ENCODE data around the gene ASIC4.
A peak's percentile ranks its signal among the peaks of the same experiment; 100 is the strongest.

ASIC4 gene

DNA sequence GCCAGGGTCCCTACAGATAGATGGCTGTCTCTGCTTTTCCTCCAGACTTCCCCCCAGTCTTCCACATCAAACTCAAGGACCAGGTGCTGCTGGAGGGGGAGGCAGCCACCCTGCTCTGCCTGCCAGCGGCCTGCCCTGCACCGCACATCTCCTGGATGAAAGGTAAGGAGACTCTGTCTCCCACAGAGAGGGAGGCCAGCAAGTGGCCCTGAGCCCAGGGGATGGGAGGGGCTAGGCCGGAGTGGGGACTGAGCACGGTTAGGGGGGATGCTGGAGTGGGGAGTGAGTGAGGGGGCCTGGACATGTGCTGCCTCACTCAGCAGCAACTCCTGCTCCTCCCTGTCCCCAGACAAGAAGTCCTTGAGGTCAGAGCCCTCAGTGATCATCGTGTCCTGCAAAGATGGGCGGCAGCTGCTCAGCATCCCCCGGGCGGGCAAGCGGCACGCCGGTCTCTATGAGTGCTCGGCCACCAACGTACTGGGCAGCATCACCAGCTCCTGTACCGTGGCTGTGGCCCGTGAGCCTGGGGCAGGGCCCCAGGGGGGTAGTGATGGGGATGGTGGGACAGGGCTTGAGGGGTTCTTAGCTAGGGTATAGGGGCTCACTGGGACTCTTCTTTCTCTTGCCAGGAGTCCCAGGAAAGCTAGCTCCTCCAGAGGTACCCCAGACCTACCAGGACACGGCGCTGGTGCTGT, 26.0 kb upstream of the ASIC4 start:
- no peak overlapping the region for H3K9ac ChIP-seq (ENCODE audit: low read depth, low read length)
- no peaks in the 10 kb centered on the region for H3K36me3 ChIP-seq (ENCODE audit: insufficient read depth, low read length)
- H3K4me1 ChIP-seq (ENCODE audit: insufficient read depth, low read length) = peaks cover 26% of the 10 kb centered on the region
- H3K9me3 ChIP-seq (ENCODE audit: control insufficient read depth, insufficient read depth, low read length) = no peaks in the 10 kb centered on the region

DNA sequence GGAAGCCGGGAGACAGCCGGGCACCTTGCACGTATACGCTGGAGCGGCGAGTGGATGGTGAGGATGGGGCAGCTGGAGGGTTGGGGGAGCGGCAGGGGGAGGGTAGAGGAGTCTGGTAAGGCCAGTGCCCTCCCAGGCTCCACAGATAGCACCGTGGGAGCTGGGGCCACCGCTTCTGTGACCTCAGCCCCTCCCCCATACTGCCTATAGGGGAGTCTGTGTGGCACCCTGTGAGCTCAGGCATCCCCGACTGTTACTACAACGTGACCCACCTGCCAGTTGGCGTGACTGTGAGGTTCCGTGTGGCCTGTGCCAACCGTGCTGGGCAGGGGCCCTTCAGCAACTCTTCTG, 25.5 kb upstream of the ASIC4 start:
- H3K9ac ChIP-seq (ENCODE audit: low read depth, low read length) = no peak overlapping the region
- H3K4me1 ChIP-seq (ENCODE audit: insufficient read depth, low read length) = peaks cover 25% of the 10 kb centered on the region
- no peaks in the 10 kb centered on the region for H3K9me3 ChIP-seq (ENCODE audit: control insufficient read depth, insufficient read depth, low read length)
- no peaks in the 10 kb centered on the region for H3K36me3 ChIP-seq (ENCODE audit: insufficient read depth, low read length)

DNA sequence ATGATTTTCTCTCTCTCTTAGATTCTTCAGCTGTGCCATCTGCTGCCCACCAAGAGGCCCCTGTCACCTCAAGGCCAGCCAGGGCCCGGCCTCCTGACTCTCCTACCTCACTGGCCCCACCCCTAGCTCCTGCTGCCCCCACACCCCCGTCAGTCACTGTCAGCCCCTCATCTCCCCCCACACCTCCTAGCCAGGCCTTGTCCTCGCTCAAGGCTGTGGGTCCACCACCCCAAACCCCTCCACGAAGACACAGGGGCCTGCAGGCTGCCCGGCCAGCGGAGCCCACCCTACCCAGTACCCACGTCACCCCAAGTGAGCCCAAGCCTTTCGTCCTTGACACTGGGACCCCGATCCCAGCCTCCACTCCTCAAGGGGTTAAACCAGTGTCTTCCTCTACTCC, 25.0 kb upstream of the ASIC4 start:
- no peaks in the 10 kb centered on the region for H3K36me3 ChIP-seq (ENCODE audit: insufficient read depth, low read length)
- no peak overlapping the region for H3K9ac ChIP-seq (ENCODE audit: low read depth, low read length)
- peaks cover 21% of the 10 kb centered on the region for H3K4me1 ChIP-seq (ENCODE audit: insufficient read depth, low read length)
- no peaks in the 10 kb centered on the region for H3K9me3 ChIP-seq (ENCODE audit: control insufficient read depth, insufficient read depth, low read length)

DNA sequence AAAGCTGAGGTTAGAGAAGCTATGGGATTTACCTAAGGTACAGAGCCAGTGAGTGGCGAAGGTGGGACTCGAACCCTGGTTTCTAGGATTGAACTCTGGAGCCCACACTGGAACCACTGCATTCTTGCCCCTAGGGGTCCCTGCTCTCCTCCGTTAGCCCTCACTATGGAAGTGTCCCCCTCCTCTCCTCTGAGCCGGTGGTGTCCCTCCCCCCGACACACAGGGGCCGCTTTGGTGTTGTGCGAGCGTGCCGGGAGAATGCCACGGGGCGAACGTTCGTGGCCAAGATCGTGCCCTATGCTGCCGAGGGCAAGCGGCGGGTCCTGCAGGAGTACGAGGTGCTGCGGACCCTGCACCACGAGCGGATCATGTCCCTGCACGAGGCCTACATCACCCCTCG, 24.1 kb upstream of the ASIC4 start:
- Histone ChIP-seq H3K4me1 (ENCODE audit: insufficient read depth, low read length) (peaks cover 19% of the 10 kb centered on the region), H3K36me3 (ENCODE audit: insufficient read depth, low read length) (no peaks in the 10 kb centered on the region), H3K9ac (ENCODE audit: low read depth, low read length) (no peak overlapping the region), H3K9me3 (ENCODE audit: control insufficient read depth, insufficient read depth, low read length) (no peaks in the 10 kb centered on the region)

DNA sequence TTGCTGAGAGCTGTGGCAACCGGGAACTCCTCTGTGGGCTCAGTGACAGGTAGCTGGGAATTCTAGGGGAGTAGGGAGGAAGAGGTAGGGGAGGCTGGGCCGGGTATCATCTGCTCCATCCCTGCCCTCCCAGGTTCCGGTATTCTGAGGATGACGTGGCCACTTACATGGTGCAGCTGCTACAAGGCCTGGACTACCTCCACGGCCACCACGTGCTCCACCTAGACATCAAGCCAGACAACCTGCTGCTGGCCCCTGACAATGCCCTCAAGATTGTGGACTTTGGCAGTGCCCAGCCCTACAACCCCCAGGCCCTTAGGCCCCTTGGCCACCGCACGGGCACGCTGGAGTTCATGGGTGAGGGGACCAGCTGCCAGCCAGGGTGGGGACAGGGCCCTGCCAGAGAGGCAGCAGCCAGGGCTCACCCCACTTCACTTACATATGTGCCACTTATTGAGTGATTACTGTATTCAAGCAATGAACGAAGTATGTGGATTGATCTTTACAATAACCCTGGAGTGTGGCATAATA, 23.6 kb upstream of the ASIC4 start:
- Histone ChIP-seq H3K36me3 (ENCODE audit: insufficient read depth, low read length) (no peaks in the 10 kb centered on the region), H3K9ac (ENCODE audit: low read depth, low read length) (no peak overlapping the region), H3K9me3 (ENCODE audit: control insufficient read depth, insufficient read depth, low read length) (no peaks in the 10 kb centered on the region), H3K4me1 (ENCODE audit: insufficient read depth, low read length) (peaks cover 16% of the 10 kb centered on the region)

DNA sequence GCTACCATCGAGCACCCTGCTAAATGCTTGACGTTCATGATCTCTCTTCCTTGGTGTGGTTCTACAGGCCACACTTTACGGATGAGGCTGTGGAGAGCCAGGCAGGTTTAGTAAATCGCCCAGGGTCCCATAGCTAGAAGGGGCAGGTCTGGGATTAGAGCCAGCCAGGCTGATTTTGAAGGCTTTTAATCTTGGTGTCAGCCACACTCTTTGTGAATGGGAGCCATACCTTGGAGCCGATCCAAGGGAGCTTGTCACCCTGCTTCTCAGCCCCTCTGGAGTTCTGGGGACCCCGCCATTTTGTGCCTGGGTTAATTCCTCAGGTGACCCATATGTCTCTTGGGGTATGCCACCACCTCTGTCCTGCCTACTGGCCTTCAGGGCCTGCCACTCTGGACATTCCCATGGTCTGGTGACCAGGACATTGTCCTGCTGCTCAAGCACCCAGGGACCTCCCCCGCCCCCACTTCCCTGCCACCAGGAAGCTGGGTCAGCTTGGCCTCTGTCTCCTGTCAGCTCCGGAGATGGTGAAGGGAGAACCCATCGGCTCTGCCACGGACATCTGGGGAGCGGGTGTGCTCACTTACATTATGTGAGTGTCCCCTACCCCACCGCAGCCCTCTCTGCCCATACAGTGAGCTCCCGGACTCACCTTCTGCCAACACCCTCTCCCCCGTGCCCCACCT, 22.9 kb upstream of the ASIC4 start:
- no peaks in the 10 kb centered on the region for H3K36me3 ChIP-seq (ENCODE audit: insufficient read depth, low read length)
- peaks cover 13% of the 10 kb centered on the region for H3K4me1 ChIP-seq (ENCODE audit: insufficient read depth, low read length)
- no peaks in the 10 kb centered on the region for H3K9me3 ChIP-seq (ENCODE audit: control insufficient read depth, insufficient read depth, low read length)
- no peak overlapping the region for H3K9ac ChIP-seq (ENCODE audit: low read depth, low read length)

DNA sequence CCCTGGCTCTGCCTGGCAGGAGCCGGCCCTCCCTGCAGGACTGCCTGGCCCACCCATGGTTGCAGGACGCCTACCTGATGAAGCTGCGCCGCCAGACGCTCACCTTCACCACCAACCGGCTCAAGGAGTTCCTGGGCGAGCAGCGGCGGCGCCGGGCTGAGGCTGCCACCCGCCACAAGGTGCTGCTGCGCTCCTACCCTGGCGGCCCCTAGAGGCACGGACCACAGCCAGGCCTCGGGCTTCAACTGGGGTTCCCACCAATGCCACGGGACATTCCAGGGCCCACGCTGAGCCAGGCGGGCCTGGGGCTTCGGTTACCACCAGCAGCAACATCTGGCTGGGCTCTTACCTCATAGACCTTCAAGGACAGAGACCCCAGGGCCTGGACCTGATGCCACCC, 21.7 kb upstream of the ASIC4 start:
- no peaks in the 10 kb centered on the region for H3K36me3 ChIP-seq (ENCODE audit: insufficient read depth, low read length)
- no peak overlapping the region for H3K9ac ChIP-seq (ENCODE audit: low read depth, low read length)
- H3K9me3 ChIP-seq (ENCODE audit: control insufficient read depth, insufficient read depth, low read length) = no peaks in the 10 kb centered on the region
- peaks cover 6% of the 10 kb centered on the region for H3K4me1 ChIP-seq (ENCODE audit: insufficient read depth, low read length)

DNA sequence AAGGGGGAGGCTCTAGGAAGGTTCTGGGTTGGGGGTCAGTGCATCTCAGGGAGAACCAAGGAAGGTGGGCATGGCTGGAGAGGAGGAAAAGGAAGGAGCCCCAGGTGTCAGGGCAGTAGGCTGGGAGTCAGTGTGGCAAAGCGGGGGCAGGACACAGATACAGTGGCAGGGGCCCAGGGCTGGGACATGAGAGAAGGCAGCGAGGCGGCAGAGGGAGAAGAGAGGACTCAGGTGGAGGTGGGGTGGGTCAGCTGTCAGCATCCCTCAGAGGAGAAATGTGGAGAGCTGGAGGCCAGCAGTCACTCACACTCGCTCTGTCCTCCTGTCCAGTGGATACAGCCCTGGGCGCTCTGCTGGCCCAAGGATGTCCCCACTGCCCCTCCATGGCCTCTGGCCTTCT, 21.2 kb upstream of the ASIC4 start:
- Histone ChIP-seq H3K4me1 (ENCODE audit: insufficient read depth, low read length) (peaks cover 6% of the 10 kb centered on the region), H3K9ac (ENCODE audit: low read depth, low read length) (no peak overlapping the region), H3K36me3 (ENCODE audit: insufficient read depth, low read length) (no peaks in the 10 kb centered on the region), H3K9me3 (ENCODE audit: control insufficient read depth, insufficient read depth, low read length) (no peaks in the 10 kb centered on the region)

DNA sequence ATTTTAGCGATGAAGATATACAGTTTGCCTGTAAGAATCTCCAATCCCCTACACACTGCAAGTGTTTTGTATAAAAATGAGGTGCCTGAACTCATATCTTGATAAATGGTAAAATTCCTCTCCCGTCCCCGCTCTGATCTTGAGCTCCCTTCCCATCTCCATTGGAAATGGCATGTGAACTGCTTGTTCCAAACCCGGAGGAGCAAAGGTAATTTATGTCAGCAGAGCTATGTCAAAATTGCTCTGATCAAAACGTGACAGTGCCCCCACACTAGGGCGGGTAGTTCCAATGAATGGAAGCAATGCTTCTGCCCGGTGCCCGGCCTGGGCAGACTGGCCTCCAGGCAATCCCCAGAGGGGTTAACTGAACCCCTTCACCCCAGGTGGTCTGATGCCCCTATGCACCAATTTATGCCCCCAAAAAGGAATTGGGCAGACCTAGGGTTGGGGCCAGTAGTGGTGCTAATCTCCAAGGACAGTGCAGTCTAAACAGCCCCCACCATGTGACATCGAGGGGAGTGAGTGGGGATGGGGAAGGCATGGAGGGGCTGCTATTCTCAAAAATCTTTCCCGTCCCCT, 19.2 kb upstream of the ASIC4 start:
- H3K9me3 ChIP-seq (ENCODE audit: control insufficient read depth, insufficient read depth, low read length) = no peaks in the 10 kb centered on the region

DNA sequence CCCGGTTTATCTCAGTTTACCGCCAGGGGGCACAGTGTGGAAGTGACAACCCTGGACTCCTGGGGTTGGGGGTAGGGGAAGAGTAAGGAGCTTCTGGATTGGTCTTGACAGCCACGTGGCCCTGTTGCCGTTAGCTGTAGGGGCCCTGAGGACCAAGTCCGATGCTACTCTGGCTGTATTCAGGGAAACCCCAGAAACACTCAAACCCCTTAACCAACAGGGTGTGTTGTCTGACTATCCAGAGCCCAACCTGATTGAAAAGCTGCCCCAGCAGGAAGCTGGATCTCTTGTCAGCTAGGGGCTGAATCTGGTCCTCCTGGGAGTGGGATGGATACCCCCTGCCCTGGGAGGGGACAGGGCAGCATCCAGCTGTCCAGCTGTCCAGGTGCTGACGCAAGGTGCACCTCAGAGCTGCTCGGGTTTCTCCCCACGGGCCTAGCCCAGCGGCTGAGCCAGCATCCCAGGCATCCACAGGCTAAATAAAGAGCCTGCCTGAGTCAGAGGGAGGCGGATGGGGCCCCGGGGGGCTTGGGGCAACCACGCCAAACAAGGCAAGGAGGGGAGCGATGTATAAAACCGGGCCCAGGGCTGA, 18.7 kb upstream of the ASIC4 start:
- H3K9me3 ChIP-seq (ENCODE audit: control insufficient read depth, insufficient read depth, low read length) = no peaks in the 10 kb centered on the region
- no peaks in the 10 kb centered on the region for H3K36me3 ChIP-seq (ENCODE audit: insufficient read depth, low read length)
- no peak overlapping the region for H3K9ac ChIP-seq (ENCODE audit: low read depth, low read length)
- H3K4me1 ChIP-seq (ENCODE audit: insufficient read depth, low read length) = peaks cover 21% of the 10 kb centered on the region

More for the DNA sequence above, 19.2 kb upstream of the ASIC4 start:
- H3K36me3 ChIP-seq (ENCODE audit: insufficient read depth, low read length) = no peaks in the 10 kb centered on the region
- H3K4me1 ChIP-seq (ENCODE audit: insufficient read depth, low read length) = peaks cover 15% of the 10 kb centered on the region
- H3K9ac ChIP-seq (ENCODE audit: low read depth, low read length) = no peak overlapping the region

DNA sequence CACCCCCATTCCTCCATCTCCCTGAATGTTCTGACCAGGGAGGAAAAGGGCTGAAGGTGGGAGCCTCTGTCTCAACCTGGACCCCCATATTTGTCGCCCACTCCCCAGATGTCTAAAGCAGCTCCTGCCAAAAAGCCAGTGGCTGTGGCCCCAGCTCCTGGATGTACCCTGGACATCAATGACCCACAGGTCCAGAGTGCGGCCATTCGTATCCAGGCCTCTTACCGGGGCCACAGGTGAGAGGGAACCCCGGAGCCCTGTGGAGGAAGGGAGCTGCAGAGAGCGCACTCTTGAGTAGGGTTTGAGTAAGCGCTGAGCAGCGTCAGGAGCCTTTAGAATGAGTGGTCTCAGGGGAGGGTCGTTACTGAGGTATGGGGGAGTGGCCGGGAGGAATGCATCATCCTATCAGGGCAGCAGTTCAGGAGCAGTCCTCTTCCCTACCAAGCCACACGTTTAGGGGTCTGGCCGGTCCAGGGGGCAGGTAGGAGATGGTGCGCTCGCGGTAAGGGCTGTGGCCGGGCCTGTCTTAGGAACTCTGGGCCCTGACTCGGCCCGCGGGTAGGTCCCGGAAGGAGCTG, 17.9 kb upstream of the ASIC4 start:
- peaks cover 22% of the 10 kb centered on the region for H3K4me1 ChIP-seq (ENCODE audit: insufficient read depth, low read length)
- H3K36me3 ChIP-seq (ENCODE audit: insufficient read depth, low read length) = no peaks in the 10 kb centered on the region; the same call in 1 of the 2 replicates
- H3K9me3 ChIP-seq (ENCODE audit: control insufficient read depth, insufficient read depth, low read length) = no peaks in the 10 kb centered on the region
- peak overlapping the region; percentile 91; the same call in 1 of the 2 replicates for H3K9ac ChIP-seq (ENCODE audit: low read depth, low read length)

DNA sequence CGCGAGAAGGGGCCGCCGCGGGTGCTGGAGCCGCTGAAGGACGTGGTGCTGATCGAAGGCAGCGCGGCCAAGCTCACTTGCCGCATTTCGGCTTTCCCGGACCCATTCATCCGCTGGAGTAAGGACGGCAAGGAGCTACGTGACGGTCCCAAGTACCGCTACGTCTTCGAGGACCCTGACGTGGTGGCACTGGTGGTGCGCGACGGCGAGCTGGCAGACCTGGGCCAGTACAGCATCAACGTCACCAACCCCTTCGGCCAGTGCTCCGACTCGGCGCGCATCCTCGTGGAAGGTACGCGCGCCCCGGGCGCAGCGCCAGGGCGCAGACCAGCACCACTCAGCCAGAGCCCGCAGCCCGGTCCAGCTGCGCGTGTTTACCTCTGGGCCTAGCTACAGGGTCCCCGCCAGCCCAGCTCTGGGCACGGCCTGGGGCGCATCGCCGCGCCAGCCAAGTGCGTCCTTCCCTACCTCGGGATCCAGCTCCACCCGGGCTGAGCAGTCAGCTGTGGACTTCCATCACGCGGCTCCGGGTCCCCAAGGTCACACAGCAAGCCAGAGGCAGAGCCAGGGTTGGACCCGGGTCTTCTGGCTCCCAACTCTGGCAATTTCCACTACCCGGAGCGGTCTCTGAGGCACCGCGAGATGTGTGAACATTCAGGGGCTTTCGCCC, 17.3 kb upstream of the ASIC4 start:
- peaks cover 27% of the 10 kb centered on the region for H3K4me1 ChIP-seq (ENCODE audit: insufficient read depth, low read length)

DNA sequence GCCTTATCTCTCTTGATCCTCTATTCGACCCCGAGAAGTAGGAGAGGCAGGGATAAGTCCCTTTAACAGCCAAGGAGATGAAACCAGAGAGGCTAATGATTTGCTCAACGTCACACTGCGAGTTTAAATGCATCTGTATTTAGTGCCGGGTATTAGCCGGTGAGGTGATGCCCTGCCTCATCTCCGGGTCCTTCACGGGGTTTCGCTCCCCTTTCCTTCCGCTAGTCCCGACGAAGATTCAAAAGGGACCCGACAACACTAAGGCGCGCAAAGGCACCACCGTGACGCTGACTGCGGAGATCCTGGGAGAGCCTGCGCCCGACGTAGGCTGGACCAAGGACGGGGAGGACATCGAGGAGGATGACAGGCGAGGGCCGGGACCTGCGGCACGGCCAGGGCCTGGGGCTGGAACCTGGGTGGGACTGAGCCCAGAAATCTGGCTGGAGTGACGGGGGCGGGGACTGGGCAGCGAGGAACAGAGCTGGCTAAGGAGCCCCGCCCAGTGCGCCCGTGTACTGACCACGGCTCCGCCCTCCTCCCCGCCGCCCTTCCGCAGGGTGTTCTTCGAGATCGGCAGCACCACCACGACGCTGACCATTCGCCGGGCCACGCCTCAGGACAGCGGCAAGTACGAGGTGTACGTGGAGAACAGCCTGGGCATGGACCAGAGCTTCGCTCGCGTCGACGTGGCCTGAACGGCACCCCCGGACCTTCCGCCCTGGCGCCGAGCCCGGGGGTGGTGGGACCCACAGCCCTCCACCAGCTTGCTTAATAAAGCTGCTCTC, 16.6 kb upstream of the ASIC4 start:
- peak overlapping the region; percentile 91; the same call in 1 of the 2 replicates for H3K9ac ChIP-seq (ENCODE audit: low read depth, low read length)
- H3K4me1 ChIP-seq (ENCODE audit: insufficient read depth, low read length) = peaks cover 34% of the 10 kb centered on the region
- H3K36me3 ChIP-seq (ENCODE audit: insufficient read depth, low read length) = no peaks in the 10 kb centered on the region; the same call in 1 of the 2 replicates
- no peaks in the 10 kb centered on the region for H3K9me3 ChIP-seq (ENCODE audit: control insufficient read depth, insufficient read depth, low read length)

More for the DNA sequence above, 17.3 kb upstream of the ASIC4 start:
- no peaks in the 10 kb centered on the region for H3K9me3 ChIP-seq (ENCODE audit: control insufficient read depth, insufficient read depth, low read length)
- H3K36me3 ChIP-seq (ENCODE audit: insufficient read depth, low read length) = no peaks in the 10 kb centered on the region; the same call in 1 of the 2 replicates
- peak overlapping the region; percentile 91; the same call in 1 of the 2 replicates for H3K9ac ChIP-seq (ENCODE audit: low read depth, low read length)
